ENCODE data around the gene NEK6. TPM values are rescaled to one million over a fixed set of nuclear protein-coding genes. Genes with fewer than 3 reads are reported as not detected.
A peak's percentile ranks its signal among the peaks of the same experiment; 100 is the strongest.

The NEK6 gene
- total RNA-seq = 10 to 100 TPM; 15.5 to 23.6 TPM

- ATAC-seq (peak; percentile 47), DNase-seq (peak in 3 of 4 donors; percentile 36 to 59 (median 41))
- 0% methylated on average over 27 to 100 of the region's 116 CpGs for WGBS, 2 donors
- TF ChIP-seq POLR2A (IDR thresholded peaks at IDR 0.05) = peak; percentile 15 to 36 (median 34)
- TF ChIP-seq CTCF (IDR thresholded peaks at IDR 0.05) = no peak
- Histone ChIP-seq H3K4me3 (peak within 1 kb of the TSS; percentile 46 to 60), H3K27me3 (no peaks in the 10 kb centered on the region), H3K36me3 (replicated peaks in 1 of 2; ENCODE audit: insufficient read depth in 1 of 2, low read depth in 2 of 2) (no peaks in the 10 kb centered on the region), H3K27ac (peak within 1 kb of the TSS; percentile 91 to 95 (median 92)), H3K4me1 (peaks cover 40% of the 10 kb centered on the region), H3K9me3 (no peaks in the 10 kb centered on the region)
- intact Hi-C loops (cut with DNase I) = no loop called here
Measured at GRCh38 chr9:124257844-124258606, at the start of gene NEK6. TSS of gene NEK6 (plus strand) at chr9:124257949. CDS start at chr9:124301965, 44,016 bp downstream.

GRCh38 chr9:124208571-124208970 is 49.2 kb upstream of the NEK6 start:
- Histone ChIP-seq H3K4me1 (no peaks in the 10 kb centered on the region), H3K9me3 (no peaks in the 10 kb centered on the region), H3K36me3 (replicated peaks in 1 of 2; ENCODE audit: insufficient read depth in 1 of 2, low read depth in 2 of 2) (no peaks in the 10 kb centered on the region), H3K4me3 (no peak overlapping the region), H3K27ac (no peak overlapping the region), H3K27me3 (no peaks in the 10 kb centered on the region)
- ATAC-seq (no peak), DNase-seq (no peak)
- intact Hi-C loops (cut with DNase I) = no loop called here
- TF ChIP-seq POLR2A (IDR thresholded peaks at IDR 0.05) = no peak
- TF ChIP-seq CTCF (IDR thresholded peaks at IDR 0.05) = no peak
- WGBS, 2 donors = 84 to 87% methylated on average over 3 of the region's 3 CpGs

GRCh38 chr9:124209279-124209678 is 48.5 kb upstream of the NEK6 start:
- DNase-seq = no peak
- TF ChIP-seq CTCF (IDR thresholded peaks at IDR 0.05) (no peak), POLR2A (IDR thresholded peaks at IDR 0.05) (no peak)
- no peak overlapping the region for H3K27ac ChIP-seq

GRCh38 chr9:124209774-124210173 is 48.0 kb upstream of the NEK6 start:
- Histone ChIP-seq H3K27me3 (no peaks in the 10 kb centered on the region), H3K36me3 (replicated peaks in 1 of 2; ENCODE audit: insufficient read depth in 1 of 2, low read depth in 2 of 2) (no peaks in the 10 kb centered on the region), H3K9me3 (no peaks in the 10 kb centered on the region), H3K4me3 (no peak overlapping the region), H3K27ac (no peak overlapping the region), H3K4me1 (no peaks in the 10 kb centered on the region)
- no peak for TF ChIP-seq CTCF (IDR thresholded peaks at IDR 0.05)
- TF ChIP-seq POLR2A (IDR thresholded peaks at IDR 0.05) = no peak
- WGBS, 2 donors = 94 to 100% methylated on average over 2 of the region's 2 CpGs
- intact Hi-C loops (cut with DNase I) = no loop called here
- DNase-seq (no peak), ATAC-seq (no peak)

More at GRCh38 chr9:124209279-124209678, 48.5 kb upstream of the NEK6 start:
- ATAC-seq = no peak
- H3K27me3 ChIP-seq = no peaks in the 10 kb centered on the region
- H3K36me3 ChIP-seq (replicated peaks in 1 of 2; ENCODE audit: insufficient read depth in 1 of 2, low read depth in 2 of 2) = no peaks in the 10 kb centered on the region
- H3K4me3 ChIP-seq = no peak overlapping the region
- intact Hi-C loops (cut with DNase I) = no loop called here
- WGBS, 2 donors = 88 to 92% methylated on average over 7 of the region's 7 CpGs
- no peaks in the 10 kb centered on the region for H3K9me3 ChIP-seq
- H3K4me1 ChIP-seq = no peaks in the 10 kb centered on the region

GRCh38 chr9:124210697-124211096 is 47.1 kb upstream of the NEK6 start:
- no peak for TF ChIP-seq CTCF (IDR thresholded peaks at IDR 0.05)
- no peaks in the 10 kb centered on the region for H3K9me3 ChIP-seq
- WGBS, 2 donors = 78 to 82% methylated on average over 3 of the region's 3 CpGs
- H3K4me1 ChIP-seq = no peaks in the 10 kb centered on the region
- DNase-seq (no peak), ATAC-seq (no peak)
- no peaks in the 10 kb centered on the region for H3K36me3 ChIP-seq (replicated peaks in 1 of 2; ENCODE audit: insufficient read depth in 1 of 2, low read depth in 2 of 2)
- H3K4me3 ChIP-seq = no peak overlapping the region
- intact Hi-C loops (cut with DNase I) = no loop called here
- no peaks in the 10 kb centered on the region for H3K27me3 ChIP-seq
- no peak overlapping the region for H3K27ac ChIP-seq

Data from body of pancreas (tissue), 4 donors.